ENCODE results near the gene PRKCH. TPM values are rescaled to one million over a fixed set of nuclear protein-coding genes. Genes with fewer than 3 reads are reported as not detected.

The PRKCH gene
- total and polyA plus RNA-seq, 10 of the 15 experiments (the other 5 are each of a cell fraction or from before 2014, with no cell fraction given) = 10.7 to 140 (median 33.2) TPM

DNA sequence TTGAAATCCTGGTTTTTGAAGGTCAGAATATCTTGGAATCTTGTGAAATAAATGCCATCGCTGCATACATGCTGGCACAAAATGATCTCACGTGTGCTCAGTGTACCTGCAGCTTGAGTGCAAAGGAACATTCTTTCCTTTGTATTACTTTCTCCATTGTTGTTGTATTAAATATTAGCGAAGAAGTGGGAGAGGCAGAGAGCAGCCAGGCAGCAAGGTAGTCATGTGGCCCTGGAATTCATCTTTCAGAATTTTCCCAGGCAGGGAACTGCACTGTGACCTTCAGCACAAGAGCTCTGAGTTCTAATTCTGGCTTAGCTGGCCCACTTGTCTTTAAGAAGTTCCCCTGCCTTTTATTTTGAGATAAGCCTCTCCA, 145.5 kb downstream of the PRKCH start:
- no TSS peak for BruUV-seq (replicated peaks)
- no peak for ATAC-seq

DNA sequence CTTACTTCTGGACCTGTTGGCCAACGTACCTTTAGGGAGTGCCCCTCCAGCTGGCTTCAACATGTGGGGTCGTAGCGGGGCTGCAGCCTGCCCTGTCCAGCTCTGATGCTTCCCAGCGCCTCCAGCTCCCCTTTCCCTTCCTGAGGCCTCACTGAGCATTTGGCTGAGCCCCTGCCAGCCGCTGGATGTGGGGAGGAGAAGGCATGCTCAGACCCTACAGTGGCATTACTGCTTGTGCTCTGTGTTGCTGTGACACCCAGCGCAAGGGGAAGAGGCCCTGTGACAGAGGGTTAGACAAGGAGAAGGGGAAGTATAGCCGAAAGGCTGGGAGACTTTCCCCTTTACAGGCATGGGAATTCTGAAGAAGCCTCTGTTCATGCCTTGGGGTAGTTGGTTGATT, 145.9 kb downstream of the PRKCH start:
- Histone ChIP-seq H3K79me2 (ENCODE audit: control insufficient read depth, insufficient read depth, low read length) (peaks cover 5% of the 10 kb centered on the region), H2AFZ (ENCODE audit: control insufficient read depth, low read depth, low read length) (no peak overlapping the region), H3K4me3 (no peak overlapping the region), H3K9me3 (replicated peaks; ENCODE audit: control insufficient read depth, insufficient read depth, low read length) (no peaks in the 10 kb centered on the region), H3K27me3 (replicated peaks in 1 of 2; ENCODE audit: control insufficient read depth in 2 of 2, insufficient read depth in 2 of 2, low read length in 1 of 2) (no peaks in the 10 kb centered on the region), H3K4me2 (ENCODE audit: control insufficient read depth, insufficient read depth) (no peak overlapping the region), H3K4me1 (ENCODE audit: control insufficient read depth, insufficient read depth, low read length) (peaks cover 16% of the 10 kb centered on the region), H3K9ac (ENCODE audit: control insufficient read depth, insufficient read depth, low read length) (no peak overlapping the region), H3K36me3 (ENCODE audit: control insufficient read depth in 2 of 2, insufficient read depth in 2 of 2, low read length in 1 of 2) (peaks cover 0 to 12% of the 10 kb centered on the region in 2 experiments; a peak in 3 of 4 replicates), H4K20me1 (ENCODE audit: control insufficient read depth, insufficient read depth) (no peaks in the 10 kb centered on the region), H3K27ac (ENCODE audit: control insufficient read depth, insufficient read depth) (no peak overlapping the region)
- ATAC-seq (no peak), DNase-seq (ENCODE audit: low read depth, low spot score) (no peak), FAIRE-seq (no peak)
- ChIA-PET RAD21 (ENCODE audit: unreplicated experiment) (interaction anchor here (0.8 kb wide), 1 partner anchor 263 kb away, joined by 3 read pairs; no protein-coding TSS in a partner anchor), POLR2A (no interaction called here), CTCF (interaction anchor here (0.9 kb wide), 1 partner anchor 9 kb away, joined by 3 read pairs; no protein-coding TSS in a partner anchor), SMC1A (ENCODE audit: uncharacterized antibody, unreplicated experiment) (interaction anchor here (1.0 kb wide), 1 partner anchor 11 kb away, joined by 3 read pairs; no protein-coding TSS in a partner anchor)
- no TSS peak for BruUV-seq (replicated peaks)
- in situ Hi-C loops (cut with MboI) = no loop called here
- intact Hi-C loops (cut with micrococcal nuclease; ENCODE audit: unreplicated experiment) = no loop called here
- no peak for TF ChIP-seq NFIC (IDR thresholded peaks at IDR 0.05; ENCODE audit: low read depth, low read length)
- TF ChIP-seq JUNB (IDR thresholded peaks at IDR 0.05) = no peak
- TF ChIP-seq RCOR1 (conservative IDR thresholded peaks at IDR 0.05; ENCODE audit: low read depth, low read length) = no peak
- TF ChIP-seq, protein P1, sequence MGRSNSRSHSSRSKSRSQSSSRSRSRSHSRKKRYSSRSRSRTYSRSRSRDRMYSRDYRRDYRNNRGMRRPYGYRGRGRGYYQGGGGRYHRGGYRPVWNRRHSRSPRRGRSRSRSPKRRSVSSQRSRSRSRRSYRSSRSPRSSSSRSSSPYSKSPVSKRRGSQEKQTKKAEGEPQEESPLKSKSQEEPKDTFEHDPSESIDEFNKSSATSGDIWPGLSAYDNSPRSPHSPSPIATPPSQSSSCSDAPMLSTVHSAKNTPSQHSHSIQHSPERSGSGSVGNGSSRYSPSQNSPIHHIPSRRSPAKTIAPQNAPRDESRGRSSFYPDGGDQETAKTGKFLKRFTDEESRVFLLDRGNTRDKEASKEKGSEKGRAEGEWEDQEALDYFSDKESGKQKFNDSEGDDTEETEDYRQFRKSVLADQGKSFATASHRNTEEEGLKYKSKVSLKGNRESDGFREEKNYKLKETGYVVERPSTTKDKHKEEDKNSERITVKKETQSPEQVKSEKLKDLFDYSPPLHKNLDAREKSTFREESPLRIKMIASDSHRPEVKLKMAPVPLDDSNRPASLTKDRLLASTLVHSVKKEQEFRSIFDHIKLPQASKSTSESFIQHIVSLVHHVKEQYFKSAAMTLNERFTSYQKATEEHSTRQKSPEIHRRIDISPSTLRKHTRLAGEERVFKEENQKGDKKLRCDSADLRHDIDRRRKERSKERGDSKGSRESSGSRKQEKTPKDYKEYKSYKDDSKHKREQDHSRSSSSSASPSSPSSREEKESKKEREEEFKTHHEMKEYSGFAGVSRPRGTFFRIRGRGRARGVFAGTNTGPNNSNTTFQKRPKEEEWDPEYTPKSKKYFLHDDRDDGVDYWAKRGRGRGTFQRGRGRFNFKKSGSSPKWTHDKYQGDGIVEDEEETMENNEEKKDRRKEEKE (IDR thresholded peaks at IDR 0.05) = no peak
- 94% methylated on average over 7 of the region's 7 CpGs for WGBS (ENCODE audit: insufficient coverage, insufficient replicate concordance, low lambda C conversion rate, missing lambda C conversion rate)

More for the DNA sequence above, 145.5 kb downstream of the PRKCH start:
- H3K4me2 ChIP-seq (ENCODE audit: control insufficient read depth, insufficient read depth) = no peak overlapping the region
- intact Hi-C loops (cut with micrococcal nuclease; ENCODE audit: unreplicated experiment) (no loop called here), in situ Hi-C loops (cut with MboI) (no loop called here)
- no peak overlapping the region for H3K27ac ChIP-seq (ENCODE audit: control insufficient read depth, insufficient read depth)
- TF ChIP-seq HDAC2 (IDR thresholded peaks at IDR 0.05) (no peak), SUZ12 (IDR thresholded peaks at IDR 0.05; ENCODE audit: unreplicated experiment) (no peak), TCF3 (IDR thresholded peaks at IDR 0.05; ENCODE audit: borderline replicate concordance, insufficient read depth, low read depth, low read length) (no peak), ZNF217 (IDR thresholded peaks at IDR 0.05) (no peak)
- TF ChIP-seq, protein P2, sequence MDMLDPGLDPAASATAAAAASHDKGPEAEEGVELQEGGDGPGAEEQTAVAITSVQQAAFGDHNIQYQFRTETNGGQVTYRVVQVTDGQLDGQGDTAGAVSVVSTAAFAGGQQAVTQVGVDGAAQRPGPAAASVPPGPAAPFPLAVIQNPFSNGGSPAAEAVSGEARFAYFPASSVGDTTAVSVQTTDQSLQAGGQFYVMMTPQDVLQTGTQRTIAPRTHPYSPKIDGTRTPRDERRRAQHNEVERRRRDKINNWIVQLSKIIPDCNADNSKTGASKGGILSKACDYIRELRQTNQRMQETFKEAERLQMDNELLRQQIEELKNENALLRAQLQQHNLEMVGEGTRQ (IDR thresholded peaks at IDR 0.05; ENCODE audit: borderline replicate concordance, low read depth, low read length) = no peak
- FAIRE-seq = no peak
- H3K4me1 ChIP-seq (ENCODE audit: control insufficient read depth, insufficient read depth, low read length) = peaks cover 14% of the 10 kb centered on the region
- peaks cover 0 to 12% of the 10 kb centered on the region in 2 experiments; a peak in 3 of 4 replicates for H3K36me3 ChIP-seq (ENCODE audit: control insufficient read depth in 2 of 2, insufficient read depth in 2 of 2, low read length in 1 of 2)
- no peaks in the 10 kb centered on the region for H3K9me3 ChIP-seq (replicated peaks; ENCODE audit: control insufficient read depth, insufficient read depth, low read length)
- H4K20me1 ChIP-seq (ENCODE audit: control insufficient read depth, insufficient read depth) = no peaks in the 10 kb centered on the region
- H3K4me3 ChIP-seq = no peak overlapping the region
- ChIA-PET POLR2A (no interaction called here), CTCF (interaction anchor here (0.9 kb wide), 1 partner anchor 9 kb away, joined by 3 read pairs; no protein-coding TSS in a partner anchor), SMC1A (ENCODE audit: uncharacterized antibody, unreplicated experiment) (interaction anchor here (1.0 kb wide), 1 partner anchor 11 kb away, joined by 3 read pairs; no protein-coding TSS in a partner anchor), RAD21 (ENCODE audit: unreplicated experiment) (interaction anchor here (0.8 kb wide), 1 partner anchor 264 kb away, joined by 3 read pairs; no protein-coding TSS in a partner anchor)
- no peak for DNase-seq (ENCODE audit: low read depth, low spot score)
- H3K9ac ChIP-seq (ENCODE audit: control insufficient read depth, insufficient read depth, low read length) = no peak overlapping the region
- WGBS (ENCODE audit: insufficient coverage, insufficient replicate concordance, low lambda C conversion rate, missing lambda C conversion rate) = 80% methylated on average over 3 of the region's 3 CpGs
- H3K27me3 ChIP-seq (replicated peaks in 1 of 2; ENCODE audit: control insufficient read depth in 2 of 2, insufficient read depth in 2 of 2, low read length in 1 of 2) = no peaks in the 10 kb centered on the region
- peaks cover 4% of the 10 kb centered on the region for H3K79me2 ChIP-seq (ENCODE audit: control insufficient read depth, insufficient read depth, low read length)
- H2AFZ ChIP-seq (ENCODE audit: control insufficient read depth, low read depth, low read length) = no peak overlapping the region

Data from GM12878 (cell line).